NCI-H82 treated with DMSO at 0.1 percent for 48 hours (cell line): Measurements from ENCODE around the gene DNMT3B.
"Not testable (repeated sequence)": the region's sequence is repeated elsewhere in the genome, so short reads cannot be mapped to it uniquely, and the experiment has no call there.

ENCODE experiments used
- DNase-seq: peaks from one replicate; lab custom pipeline; 2025; ENCODE audit not compliant: unreplicated experiment; lab: John Stamatoyannopoulos, UW

The DNMT3B gene

GRCh38 chr20:32762754-32763201, 593 bp downstream of the DNMT3B start:
- no peak for DNase-seq

GRCh38 chr20:32763202-32764004, 1.2 kb downstream of the DNMT3B start:
- no peak for DNase-seq

DNA sequence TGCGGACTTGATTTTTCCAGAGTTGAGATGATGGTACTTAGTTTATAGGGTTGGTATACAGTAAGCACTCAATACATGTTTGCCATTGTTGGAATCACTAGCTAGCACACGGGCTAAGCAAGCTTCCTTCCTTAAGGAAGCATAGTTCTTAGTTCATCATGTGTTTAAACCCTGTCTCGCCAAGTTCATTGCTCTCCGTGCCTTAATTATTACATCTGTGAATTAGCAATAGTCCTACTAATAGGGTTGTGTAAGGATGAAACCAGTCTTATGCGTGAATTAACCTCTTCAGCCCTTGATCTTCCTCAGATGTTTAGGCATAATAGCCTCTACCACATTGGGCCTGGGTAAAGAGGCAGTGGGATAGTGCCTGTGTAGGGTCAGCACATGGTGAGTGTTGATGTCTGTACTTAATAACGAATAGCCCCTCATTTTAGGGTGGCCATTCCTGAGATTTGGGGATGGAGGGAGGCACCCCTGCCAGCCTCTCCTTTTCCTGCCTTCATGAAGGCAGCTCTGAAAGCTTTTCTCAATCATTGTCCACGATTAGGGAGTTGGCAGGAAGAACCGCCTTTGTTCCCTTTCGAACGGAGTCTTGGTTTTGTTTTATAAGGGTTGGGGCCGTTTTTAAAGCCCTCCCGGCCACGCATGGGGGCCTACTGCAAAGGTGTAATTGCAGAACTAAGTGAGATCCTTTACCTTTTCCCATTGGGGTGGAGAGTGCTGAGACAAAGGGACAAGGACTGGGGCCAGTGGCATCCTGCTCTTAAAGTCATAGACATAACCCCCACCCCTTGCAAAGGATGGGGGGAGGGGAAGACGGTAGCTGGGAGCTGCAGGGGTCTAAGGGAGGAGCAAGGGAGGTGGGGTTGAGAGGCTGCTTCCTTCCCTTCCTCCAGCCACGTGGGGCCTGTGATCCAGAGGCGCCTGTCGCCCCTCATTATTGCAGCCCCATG, 2.1 kb downstream of the DNMT3B start:
- DNase-seq = no peak

DNA sequence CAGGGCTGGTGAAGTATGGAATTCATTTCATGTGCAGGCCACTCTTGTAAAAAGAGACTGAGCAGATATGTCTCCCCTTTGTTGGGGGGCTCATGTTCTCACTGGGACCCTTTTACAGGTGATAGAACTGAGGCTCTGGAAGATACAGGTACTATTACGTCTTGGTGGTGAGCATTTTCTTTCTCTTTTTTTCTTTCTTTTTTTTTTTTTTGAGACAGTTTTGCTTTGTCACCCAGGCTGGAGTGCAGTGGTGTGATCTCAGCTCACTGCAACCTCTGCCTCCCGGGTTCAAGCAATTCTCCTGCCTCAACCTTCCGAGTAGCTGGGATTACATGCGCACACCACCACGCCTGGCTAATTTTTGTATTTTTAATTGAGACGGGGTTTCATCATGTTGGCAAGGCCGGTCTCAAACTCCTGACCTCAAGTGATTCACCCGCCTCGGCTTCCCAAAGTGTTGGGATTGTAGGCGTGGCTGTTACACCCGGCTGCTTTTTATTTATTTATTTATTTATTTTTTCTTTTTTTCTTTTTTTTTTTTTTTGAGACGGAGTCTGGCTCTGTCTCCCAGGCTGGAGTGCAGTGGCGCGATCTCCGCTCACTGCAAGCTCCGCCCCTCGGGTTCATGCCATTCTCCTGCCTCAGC, 3.2 kb downstream of the DNMT3B start:
- not testable (repeated sequence) for DNase-seq

DNA sequence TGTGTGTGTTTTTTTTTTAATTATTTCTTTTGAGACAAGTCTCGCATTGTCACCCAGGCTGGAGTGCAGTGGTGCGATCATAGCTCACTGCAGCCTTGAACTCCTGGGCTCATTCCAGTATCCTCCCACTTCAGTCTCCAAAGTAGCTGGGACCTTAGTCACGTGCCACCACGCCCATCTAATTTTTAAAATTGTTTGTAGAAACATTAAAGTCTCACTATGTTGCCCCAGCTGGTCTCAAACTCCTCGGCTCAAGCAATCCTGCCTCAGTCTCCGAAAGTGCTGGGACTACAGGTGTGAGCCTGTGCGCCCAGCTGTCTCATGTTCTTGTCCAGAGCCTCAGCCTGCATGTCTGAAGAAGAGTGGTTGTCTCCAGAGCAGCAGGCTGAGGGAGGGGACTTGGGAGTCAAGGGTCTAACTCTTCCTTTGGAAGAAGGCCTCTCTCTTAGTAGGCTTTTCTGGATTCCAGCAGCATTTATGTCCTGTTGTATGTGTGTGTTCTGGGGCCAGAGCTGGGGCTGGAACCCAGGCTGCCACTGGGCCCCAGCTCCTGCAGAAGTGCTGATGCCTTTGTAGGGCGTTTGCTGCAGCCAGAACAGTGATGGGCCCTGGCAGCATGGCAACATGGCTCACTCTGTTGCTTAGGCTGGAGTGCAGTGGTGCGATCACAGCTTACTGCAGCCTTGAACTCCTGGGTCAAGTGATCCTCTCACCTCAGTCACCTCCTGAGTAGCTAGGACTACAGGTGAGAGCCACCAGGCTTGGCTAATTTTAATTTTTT, 5.4 kb downstream of the DNMT3B start:
- no peak for DNase-seq

- DNase-seq = no peak
These were observed 9.9 kb downstream of the DNMT3B start for GRCh38 chr20:32772046-32772445.

DNA sequence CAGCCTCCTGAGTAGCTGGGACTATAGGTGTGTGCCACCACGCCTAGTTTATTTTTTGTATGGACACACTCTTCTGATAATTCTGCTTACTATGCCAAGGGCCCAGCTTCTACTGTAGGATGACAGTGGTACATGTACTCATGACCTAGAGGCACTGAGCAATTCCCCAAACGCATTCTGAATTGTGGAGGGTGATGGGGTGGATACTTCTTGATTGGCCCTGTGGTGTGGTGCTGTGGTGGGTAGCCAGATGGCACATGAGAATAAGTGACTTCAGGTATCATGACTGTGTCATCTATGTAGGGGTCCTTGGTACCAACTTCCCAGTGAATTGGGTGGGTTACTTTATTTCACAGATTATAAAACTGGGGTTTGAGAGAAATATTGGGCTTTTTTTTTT, 11.0 kb downstream of the DNMT3B start:
- DNase-seq = no peak

GRCh38 chr20:32773855-32774254, 11.7 kb downstream of the DNMT3B start:
- no peak for DNase-seq

DNA sequence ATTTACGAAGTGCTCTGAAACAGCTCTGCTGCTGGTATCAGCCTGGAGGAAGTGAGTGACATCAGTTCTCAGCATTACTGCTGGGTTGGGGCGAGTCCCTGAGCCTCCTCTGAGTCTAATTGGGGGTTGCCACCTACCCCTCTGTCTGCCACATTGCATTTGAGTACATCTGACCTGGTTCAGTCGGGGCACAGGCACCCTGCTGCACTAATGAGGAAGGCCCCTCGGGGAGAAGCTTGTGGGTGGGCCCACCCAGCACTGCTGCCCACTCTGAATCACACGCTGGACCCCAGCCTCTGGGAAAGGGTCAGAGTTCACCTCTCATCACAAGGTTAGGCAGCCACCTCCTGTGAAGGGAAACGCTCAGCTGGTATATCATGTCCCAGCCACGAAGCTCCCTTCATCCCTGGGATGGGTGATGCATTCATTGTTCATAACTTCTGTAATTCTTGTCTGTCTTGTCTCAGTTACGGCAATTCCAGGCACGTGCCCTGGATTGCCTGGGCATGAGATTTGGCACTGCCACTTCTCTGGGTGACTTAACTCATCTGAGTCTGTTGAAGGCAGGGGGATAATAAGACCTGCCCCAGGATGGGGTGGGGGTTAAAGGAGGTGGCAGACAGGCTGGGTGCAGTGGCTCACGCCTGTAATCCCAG, 13.3 kb downstream of the DNMT3B start:
- DNase-seq = no peak

- DNase-seq = no peak
These were observed 15.2 kb downstream of the DNMT3B start for GRCh38 chr20:32777177-32777956.

- no peak for DNase-seq
These were observed 17.5 kb downstream of the DNMT3B start for GRCh38 chr20:32779500-32780211.

DNA sequence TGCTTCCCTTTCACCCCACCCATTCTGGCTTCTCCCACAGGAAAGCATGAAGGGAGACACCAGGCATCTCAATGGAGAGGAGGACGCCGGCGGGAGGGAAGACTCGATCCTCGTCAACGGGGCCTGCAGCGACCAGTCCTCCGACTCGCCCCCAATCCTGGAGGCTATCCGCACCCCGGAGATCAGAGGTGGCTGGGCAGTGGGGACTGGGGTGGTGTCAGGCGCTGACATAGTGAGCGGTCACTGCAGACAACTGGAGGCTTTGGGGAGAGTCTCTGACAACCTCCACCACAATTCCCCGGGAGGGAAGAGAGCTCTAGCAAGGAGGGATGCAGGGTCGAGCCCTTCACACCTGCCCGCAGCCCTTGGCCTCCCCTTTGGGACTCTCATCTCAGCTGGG, 18.1 kb downstream of the DNMT3B start:
- no peak for DNase-seq

- DNase-seq = no peak
These were observed 18.8 kb downstream of the DNMT3B start for GRCh38 chr20:32780749-32781655.

GRCh38 chr20:32784369-32785080, 22.3 kb downstream of the DNMT3B start:
- DNase-seq = no peak

GRCh38 chr20:32786059-32786760, 24.0 kb downstream of the DNMT3B start:
- no peak for DNase-seq

GRCh38 chr20:32787168-32787567, 25.0 kb downstream of the DNMT3B start:
- DNase-seq = no peak
